ENCODE data around the gene TRIO.

Gene TRIO

GRCh38 chr5:14245132-14245925 is 102.2 kb downstream of the TRIO start:
- no peak for DNase-seq (ENCODE audit: low spot score)

- no peak for DNase-seq (ENCODE audit: low spot score)
These were observed 103.4 kb downstream of the TRIO start for GRCh38 chr5:14246350-14247053.

GRCh38 chr5:14247054-14247386 is 103.9 kb downstream of the TRIO start:
- no peak for DNase-seq (ENCODE audit: low spot score)

GRCh38 chr5:14249258-14250082 is 106.3 kb downstream of the TRIO start:
- peak; percentile 47 for DNase-seq (ENCODE audit: low spot score)

GRCh38 chr5:14250084-14250695 is 107.0 kb downstream of the TRIO start:
- peak; percentile 65 for DNase-seq (ENCODE audit: low spot score)

GRCh38 chr5:14250748-14251701 is 107.9 kb downstream of the TRIO start:
- no peak for DNase-seq (ENCODE audit: low spot score)

- no peak for DNase-seq (ENCODE audit: low spot score)
These were observed 108.6 kb downstream of the TRIO start for GRCh38 chr5:14251733-14252132.

GRCh38 chr5:14252793-14253192 is 109.7 kb downstream of the TRIO start:
- no peak for DNase-seq (ENCODE audit: low spot score)

- DNase-seq (ENCODE audit: low spot score) = no peak
These were observed 111.5 kb downstream of the TRIO start for GRCh38 chr5:14254686-14255085.

- no peak for DNase-seq (ENCODE audit: low spot score)
These were observed 113.0 kb downstream of the TRIO start for GRCh38 chr5:14256026-14256690.

- DNase-seq (ENCODE audit: low spot score) = no peak
These were observed 113.7 kb downstream of the TRIO start for GRCh38 chr5:14256756-14257393.

- no peak for DNase-seq (ENCODE audit: low spot score)
These were observed 114.9 kb downstream of the TRIO start for GRCh38 chr5:14257995-14258403.

- DNase-seq (ENCODE audit: low spot score) = no peak
These were observed 115.7 kb downstream of the TRIO start for GRCh38 chr5:14258840-14259239.

GRCh38 chr5:14260637-14261036 is 117.5 kb downstream of the TRIO start:
- no peak for DNase-seq (ENCODE audit: low spot score)

- no peak for DNase-seq (ENCODE audit: low spot score)
These were observed 118.1 kb downstream of the TRIO start for GRCh38 chr5:14261235-14261634.

GRCh38 chr5:14261856-14262611 is 118.9 kb downstream of the TRIO start:
- DNase-seq (ENCODE audit: low spot score) = no peak

GRCh38 chr5:14263113-14263512 is 120.0 kb downstream of the TRIO start:
- no peak for DNase-seq (ENCODE audit: low spot score)

GRCh38 chr5:14263699-14264098 is 120.6 kb downstream of the TRIO start:
- DNase-seq (ENCODE audit: low spot score) = no peak

GRCh38 chr5:14264605-14265316 is 121.6 kb downstream of the TRIO start:
- DNase-seq (ENCODE audit: low spot score) = no peak

All from NAMALWA (cell line).